ENCODE measurements around the gene RAB3A.

Gene RAB3A

GRCh38 chr19:18203408-18203862 is 407 bp downstream of the RAB3A start:
- DNase-seq (ENCODE audit: low spot score): no peak
- TF ChIP-seq, protein P1, sequence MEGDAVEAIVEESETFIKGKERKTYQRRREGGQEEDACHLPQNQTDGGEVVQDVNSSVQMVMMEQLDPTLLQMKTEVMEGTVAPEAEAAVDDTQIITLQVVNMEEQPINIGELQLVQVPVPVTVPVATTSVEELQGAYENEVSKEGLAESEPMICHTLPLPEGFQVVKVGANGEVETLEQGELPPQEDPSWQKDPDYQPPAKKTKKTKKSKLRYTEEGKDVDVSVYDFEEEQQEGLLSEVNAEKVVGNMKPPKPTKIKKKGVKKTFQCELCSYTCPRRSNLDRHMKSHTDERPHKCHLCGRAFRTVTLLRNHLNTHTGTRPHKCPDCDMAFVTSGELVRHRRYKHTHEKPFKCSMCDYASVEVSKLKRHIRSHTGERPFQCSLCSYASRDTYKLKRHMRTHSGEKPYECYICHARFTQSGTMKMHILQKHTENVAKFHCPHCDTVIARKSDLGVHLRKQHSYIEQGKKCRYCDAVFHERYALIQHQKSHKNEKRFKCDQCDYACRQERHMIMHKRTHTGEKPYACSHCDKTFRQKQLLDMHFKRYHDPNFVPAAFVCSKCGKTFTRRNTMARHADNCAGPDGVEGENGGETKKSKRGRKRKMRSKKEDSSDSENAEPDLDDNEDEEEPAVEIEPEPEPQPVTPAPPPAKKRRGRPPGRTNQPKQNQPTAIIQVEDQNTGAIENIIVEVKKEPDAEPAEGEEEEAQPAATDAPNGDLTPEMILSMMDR (IDR thresholded peaks at IDR 0.05; ENCODE audit: extremely low read depth, missing control alignments): no peak

DNA sequence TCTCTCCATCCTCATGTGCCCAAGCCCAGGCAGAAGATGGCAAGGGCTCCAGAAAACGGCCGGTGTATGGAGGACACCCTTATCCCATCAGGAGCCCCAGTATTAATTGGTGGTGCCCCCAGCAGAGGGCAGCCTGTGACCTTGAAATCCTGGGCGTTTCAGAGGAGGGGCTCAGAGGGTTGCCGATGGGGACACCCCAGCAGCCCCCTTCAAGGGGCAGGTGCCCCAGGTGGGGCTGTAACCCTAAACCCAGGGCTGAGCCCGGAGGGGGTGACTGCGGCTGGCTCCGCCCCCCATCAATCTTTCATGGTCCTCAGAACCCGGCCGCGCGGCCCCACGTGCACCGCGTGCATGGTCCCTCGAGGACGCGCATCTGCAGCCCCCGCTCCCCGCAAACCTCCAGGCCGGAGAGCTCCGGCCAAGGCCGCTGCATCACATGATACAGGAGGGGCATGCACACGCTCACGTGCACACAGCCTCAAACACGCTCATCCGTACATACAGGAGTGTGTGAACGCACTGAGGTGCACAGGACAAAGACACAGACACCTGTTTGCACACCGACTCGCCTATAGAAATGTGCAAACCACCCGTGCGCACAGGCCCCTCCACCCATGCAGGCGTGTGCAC is 949 bp downstream of the RAB3A start:
- no peak for DNase-seq (ENCODE audit: low spot score)
- TF ChIP-seq, protein P1 (IDR thresholded peaks at IDR 0.05; ENCODE audit: extremely low read depth, missing control alignments): peak; percentile 11

DNA sequence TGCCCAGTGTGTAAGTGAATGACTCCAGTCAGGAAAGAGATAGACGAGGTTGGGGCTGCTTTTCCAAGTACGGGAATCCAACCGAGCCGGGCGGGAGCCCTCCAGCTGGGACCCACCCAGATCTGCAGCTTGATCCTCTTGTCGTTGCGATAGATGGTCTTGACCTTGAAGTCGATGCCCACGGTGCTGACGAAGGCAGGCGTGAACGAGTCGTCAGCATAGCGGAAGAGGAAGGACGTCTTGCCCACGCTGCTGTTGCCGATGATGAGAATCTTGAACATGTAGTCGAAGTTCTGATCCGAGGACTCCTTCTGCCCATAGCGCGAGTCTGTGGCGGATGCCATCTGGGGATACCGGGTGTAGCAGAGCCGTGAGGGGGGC is 1.5 kb downstream of the RAB3A start:
- DNase-seq (ENCODE audit: low spot score): no peak
- TF ChIP-seq, protein P1 (IDR thresholded peaks at IDR 0.05; ENCODE audit: extremely low read depth, missing control alignments): no peak

- TF ChIP-seq, protein P1 (IDR thresholded peaks at IDR 0.05; ENCODE audit: extremely low read depth, missing control alignments): no peak
- no peak for DNase-seq (ENCODE audit: low spot score)
Observed at GRCh38 chr19:18198374-18198773, 5.5 kb downstream of the RAB3A start.

GRCh38 chr19:18197941-18198340 is 5.9 kb downstream of the RAB3A start:
- no peak for DNase-seq (ENCODE audit: low spot score)
- TF ChIP-seq, protein P1 (IDR thresholded peaks at IDR 0.05; ENCODE audit: extremely low read depth, missing control alignments): no peak

DNA sequence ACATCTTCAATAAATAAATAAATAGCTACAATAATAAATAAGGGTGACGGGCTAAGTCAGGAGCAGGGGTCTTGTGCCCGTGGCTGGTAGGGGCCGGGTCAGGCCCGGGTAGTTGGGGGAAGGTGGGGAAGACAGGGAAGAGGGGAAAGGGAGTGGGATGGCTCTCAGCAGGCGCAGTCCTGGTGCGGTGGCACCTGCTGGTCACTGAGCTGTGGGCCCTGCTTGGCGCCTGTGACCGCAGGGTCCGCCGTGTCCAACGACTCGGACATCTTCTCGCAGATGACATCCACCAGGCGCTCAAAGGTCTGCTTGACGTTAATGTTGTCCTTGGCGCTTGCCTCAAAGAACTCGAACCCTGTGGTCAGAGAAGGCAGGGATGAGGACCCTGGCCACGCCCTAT is 6.5 kb downstream of the RAB3A start:
- TF ChIP-seq, protein P1 (IDR thresholded peaks at IDR 0.05; ENCODE audit: extremely low read depth, missing control alignments): no peak

GRCh38 chr19:18196511-18196845 is 7.4 kb downstream of the RAB3A start:
- no peak for DNase-seq (ENCODE audit: low spot score)
- TF ChIP-seq, protein P1 (IDR thresholded peaks at IDR 0.05; ENCODE audit: extremely low read depth, missing control alignments): no peak

More for the DNA sequence above, 6.5 kb downstream of the RAB3A start:
- DNase-seq (ENCODE audit: low spot score): no peak
